ENCODE results near the gene ANKS3. TPM values are rescaled to one million over a fixed set of nuclear protein-coding genes. Genes with fewer than 3 reads are reported as not detected.

The ANKS3 gene
- polyA plus RNA-seq, 3 donors: 0.59 to 13.7 (median 0.95) TPM

GRCh38 chr16:4734730-4735535, 862 bp upstream of the ANKS3 start:
- Histone ChIP-seq H3K4me1 (ENCODE audit: control insufficient read depth in 1 of 2, insufficient read depth in 2 of 2, low read length in 2 of 2) (peaks cover 16 to 20% of the 10 kb centered on the region in 2 donors), H3K36me3 (replicated peaks in 1 of 2; ENCODE audit: control insufficient read depth in 1 of 2, insufficient read depth in 2 of 2, low read length in 2 of 2) (peaks cover 2 to 12% of the 10 kb centered on the region in 2 donors), H3K27ac (ENCODE audit: low read depth in 1 of 2, low read length in 2 of 2) (peak overlapping the region; percentile 50 to 61), H3K9me3 (replicated peaks in 1 of 2; ENCODE audit: control insufficient read depth in 1 of 2, insufficient read depth in 1 of 2, low read length in 2 of 2) (no peaks in the 10 kb centered on the region), H3K79me2 (ENCODE audit: insufficient read depth, low read length) (peaks cover 10% of the 10 kb centered on the region), H4K20me1 (ENCODE audit: insufficient read depth, low read length) (no peaks in the 10 kb centered on the region), H2AFZ (ENCODE audit: insufficient read depth, low read depth, low read length, poor library complexity, severe bottlenecking) (peak overlapping the region; percentile 97), H3K27me3 (ENCODE audit: control insufficient read depth in 2 of 2, insufficient read depth in 2 of 2, low read length in 2 of 2) (no peaks in the 10 kb centered on the region), H3K9ac (ENCODE audit: insufficient read depth, low read length, poor library complexity, severe bottlenecking) (peak overlapping the region; percentile 60), H3K4me2 (replicated peaks; ENCODE audit: extremely low read depth, low read length, poor library complexity, severe bottlenecking) (peak overlapping the region; percentile 99), H3K4me3 (replicated peaks in 1 of 3; ENCODE audit: low read depth in 2 of 3, low read length in 3 of 3) (peak overlapping the region; percentile 89 to 100 (median 99))
- Mint-ChIP-seq H3K27ac (peak overlapping the region; percentile 72 to 94 (median 93)), H3K27me3 (ENCODE audit: low read depth in 3 of 3) (peaks cover 0 to 2% (median 0%) of the 10 kb centered on the region in 3 donors), H3K4me3 (peak overlapping the region; percentile 87 to 99), H3K36me3 (peaks cover 2 to 9% of the 10 kb centered on the region in 2 donors), H3K9me3 (no peaks in the 10 kb centered on the region), H3K4me1 (peaks cover 14% of the 10 kb centered on the region)
- DNase-seq: peak; percentile 59 to 68 (median 62)
- TF ChIP-seq CTCF (IDR thresholded peaks at IDR 0.05): no peak
- WGBS (ENCODE audit: insufficient coverage): 3% methylated on average over 29 of the region's 38 CpGs
- intact Hi-C loops (cut with micrococcal nuclease): loop anchor here (1.0 to 5.0 kb wide), 4 partner anchors 32 to 67 kb away; partner anchors contain the start of genes ROGDI (in 2 of the 2), ZNF500 (in 2 of the 2) and NUDT16L1 (in 1 of the 2)

- H4K20me1 ChIP-seq (ENCODE audit: insufficient read depth, low read length): no peaks in the 10 kb centered on the region
- Mint-ChIP-seq H3K27me3 (ENCODE audit: low read depth in 3 of 3) (peaks cover 0 to 2% (median 0%) of the 10 kb centered on the region in 3 donors), H3K4me3 (peak overlapping the region; percentile 87 to 99), H3K4me1 (peaks cover 14% of the 10 kb centered on the region), H3K36me3 (peaks cover 12 to 18% of the 10 kb centered on the region in 2 donors), H3K9me3 (no peaks in the 10 kb centered on the region), H3K27ac (peak overlapping the region in 1 of 7 donors; percentile 58)
- WGBS (ENCODE audit: insufficient coverage): 0% methylated on average over 17 of the region's 19 CpGs
- H3K4me3 ChIP-seq (replicated peaks in 1 of 3; ENCODE audit: low read depth in 2 of 3, low read length in 3 of 3): peak overlapping the region; percentile 61 to 100 (median 89)
- peaks cover 10% of the 10 kb centered on the region for H3K79me2 ChIP-seq (ENCODE audit: insufficient read depth, low read length)
- peak overlapping the region in 1 of 2 donors; percentile 50 for H3K27ac ChIP-seq (ENCODE audit: low read depth in 1 of 2, low read length in 2 of 2)
- DNase-seq: no peak
- H3K4me1 ChIP-seq (ENCODE audit: control insufficient read depth in 1 of 2, insufficient read depth in 2 of 2, low read length in 2 of 2): peaks cover 16 to 20% of the 10 kb centered on the region in 2 donors
- no peak for TF ChIP-seq CTCF (IDR thresholded peaks at IDR 0.05)
- H3K4me2 ChIP-seq (replicated peaks; ENCODE audit: extremely low read depth, low read length, poor library complexity, severe bottlenecking): peak overlapping the region; percentile 99
- H3K9ac ChIP-seq (ENCODE audit: insufficient read depth, low read length, poor library complexity, severe bottlenecking): peak overlapping the region; percentile 60
- peak overlapping the region; percentile 97 for H2AFZ ChIP-seq (ENCODE audit: insufficient read depth, low read depth, low read length, poor library complexity, severe bottlenecking)
- peaks cover 10 to 23% of the 10 kb centered on the region in 2 donors for H3K36me3 ChIP-seq (replicated peaks in 1 of 2; ENCODE audit: control insufficient read depth in 1 of 2, insufficient read depth in 2 of 2, low read length in 2 of 2)
- no peaks in the 10 kb centered on the region for H3K9me3 ChIP-seq (replicated peaks in 1 of 2; ENCODE audit: control insufficient read depth in 1 of 2, insufficient read depth in 1 of 2, low read length in 2 of 2)
- intact Hi-C loops (cut with micrococcal nuclease): loop anchor here (1.0 to 5.0 kb wide), 4 partner anchors 33 to 69 kb away; partner anchors contain the start of genes ROGDI (in 2 of the 2), ZNF500 (in 2 of the 2) and NUDT16L1 (in 1 of the 2)
- no peaks in the 10 kb centered on the region for H3K27me3 ChIP-seq (ENCODE audit: control insufficient read depth in 2 of 2, insufficient read depth in 2 of 2, low read length in 2 of 2)
Observed at GRCh38 chr16:4733747-4734062, 366 bp downstream of the ANKS3 start.
